ENCODE data around the gene GRB7.

Gene GRB7

GRCh38 chr17:39775031-39775430 lies 37.3 kb downstream of the GRB7 start:
- DNase-seq: no peak

GRCh38 chr17:39776252-39776651 lies 38.5 kb downstream of the GRB7 start:
- DNase-seq: no peak

- no peak for DNase-seq
Measured at GRCh38 chr17:39777534-39778365, 40.0 kb downstream of the GRB7 start.

GRCh38 chr17:39781031-39781860 lies 43.5 kb downstream of the GRB7 start:
- no peak for DNase-seq

GRCh38 chr17:39781861-39782213 lies 44.1 kb downstream of the GRB7 start:
- no peak for DNase-seq

- DNase-seq: no peak
Measured at GRCh38 chr17:39782481-39782880, 44.7 kb downstream of the GRB7 start.

GRCh38 chr17:39782980-39783379 lies 45.2 kb downstream of the GRB7 start:
- no peak for DNase-seq

- DNase-seq: no peak
Measured at GRCh38 chr17:39787041-39787440, 49.3 kb downstream of the GRB7 start.

GRCh38 chr17:39787743-39788484 lies 50.2 kb downstream of the GRB7 start:
- DNase-seq: no peak

- DNase-seq: no peak
Measured at GRCh38 chr17:39791111-39791992, 53.6 kb downstream of the GRB7 start.

- DNase-seq: no peak
Measured at GRCh38 chr17:39792526-39793221, 54.9 kb downstream of the GRB7 start.

GRCh38 chr17:39793301-39793872 lies 55.6 kb downstream of the GRB7 start:
- DNase-seq: no peak

- DNase-seq: no peak
Measured at GRCh38 chr17:39794249-39794970, 56.7 kb downstream of the GRB7 start.

All from NCI-H524 (cell line).